OCI-LY7 (cell line): Measurements from ENCODE around the gene WNT11. TPM values are rescaled to one million over a fixed set of nuclear protein-coding genes. Genes with fewer than 3 reads are reported as not detected.

Experiments used
- BruUV-seq: library from RNA; stranded (reverse); fragments of 400-500 nt; replicated peaks from 2 replicates; lab custom pipeline; 2021; lab: Mats Ljungman, UMichigan
- CTCF ChIA-PET: fragments of 300-600 bp; sonication (Branson Sonifier 250); formaldehyde crosslinking; loops from one replicate; lab custom pipeline; 2022; ENCODE audit warnings: antibody characterized with exemption; ENCODE audit not compliant: unreplicated experiment; lab: Charles Lee
- POLR2A ChIA-PET: fragments of 300-600 bp; sonication (Branson Sonifier 250); formaldehyde crosslinking; loops from one replicate; lab custom pipeline; 2022; ENCODE audit warnings: antibody characterized with exemption; lab: Charles Lee
- DNase-seq: peaks from one replicate; pipeline ENCODE4 v3.0.0-alpha.2; 2015; ENCODE audit warnings: low spot score
- H2AFZ ChIP-seq: fragments of 200-600 bp; sonication (generic), shearing (Covaris generic); 2 replicates; pipeline ENCODE4 v1.6.1; 2014; ENCODE audit warnings: mild to moderate bottlenecking, antibody characterized with exemption, low read length, moderate library complexity
- H3K27ac ChIP-seq: fragments of 200-600 bp; sonication (generic); 2 replicates; pipeline ENCODE4 v1.5.1; 2014; ENCODE audit warnings: mixed run types, low read depth, mild to moderate bottlenecking, moderate library complexity, low read length, inconsistent platforms; ENCODE audit not compliant: poor library complexity, severe bottlenecking
- H3K36me3 ChIP-seq: fragments of 200-600 bp; sonication (generic); 2 replicates; pipeline ENCODE4 v1.6.1; 2014; ENCODE audit warnings: mild to moderate bottlenecking, antibody characterized with exemption, low read length, moderate library complexity, mixed read lengths; ENCODE audit not compliant: insufficient read depth
- H3K4me1 ChIP-seq: fragments of 200-600 bp; sonication (generic); 2 replicates; pipeline ENCODE4 v1.5.1; 2014; ENCODE audit warnings: mild to moderate bottlenecking, low read length; ENCODE audit not compliant: insufficient read depth, poor library complexity, severe bottlenecking
- H3K4me2 ChIP-seq: fragments of 200-600 bp; sonication (generic); 2 replicates; pipeline ENCODE4 v1.6.1; 2014; ENCODE audit warnings: mild to moderate bottlenecking, low read length
- H3K4me3 ChIP-seq: fragments of 200-600 bp; sonication (generic); 2 replicates; pipeline ENCODE4 v1.5.1; 2014; ENCODE audit warnings: mild to moderate bottlenecking, low read depth, low read length; ENCODE audit not compliant: poor library complexity, severe bottlenecking
- H3K79me2 ChIP-seq: fragments of 200-600 bp; sonication (generic); 2 replicates; pipeline ENCODE4 v1.6.1; 2016; ENCODE audit warnings: low read depth, mild to moderate bottlenecking, low read length, moderate library complexity, mixed read lengths; ENCODE audit not compliant: insufficient read depth
- H3K9me2 ChIP-seq: fragments of 200-600 bp; sonication (generic); 2 replicates; pipeline ENCODE4 v1.6.1; 2016; ENCODE audit warnings: mild to moderate bottlenecking, low read length, mixed read lengths; ENCODE audit not compliant: insufficient read depth
- H3K9me3 ChIP-seq: fragments of 200-600 bp; sonication (generic); 2 replicates; pipeline ENCODE4 v1.6.1; 2014; ENCODE audit warnings: mild to moderate bottlenecking, mixed run types, low read length, mixed read lengths
- H4K20me1 ChIP-seq: fragments of 200-600 bp; sonication (generic); 2 replicates; pipeline ENCODE4 v1.6.1; 2014; ENCODE audit warnings: mild to moderate bottlenecking, antibody characterized with exemption, low read length, moderate library complexity, mixed read lengths; ENCODE audit not compliant: insufficient read depth
- CTCF ChIP-seq: fragments of 200-600 bp; sonication (generic); conservative IDR thresholded peaks from 2 replicates; pipeline ENCODE4 v1.5.1; 2014; ENCODE audit warnings: mild to moderate bottlenecking, antibody characterized with exemption, low read length, moderate library complexity, mixed read lengths
- EZH2phosphoT487 ChIP-seq: fragments of 200-600 bp; sonication (generic); IDR thresholded peaks from 2 replicates; pipeline ENCODE4 v1.6.1; 2018; ENCODE audit warnings: low read depth, borderline replicate concordance, mild to moderate bottlenecking, mixed run types, antibody characterized with exemption, low read length, moderate library complexity, mixed read lengths
- intact Hi-C: fragments of 100-400 bp; cut with micrococcal nuclease; formaldehyde crosslinking; loops from one replicate; pipeline ENCODE4 v1.10.0; 2022; ENCODE audit not compliant: unreplicated experiment
- total RNA-seq, 2 experiments: library from RNA; depleted of rRNA in 1 of 2; stranded (reverse); fragments of >200 nt in 1 of 2; shearing (Covaris generic) in 1 of 2; gene quantifications; 2 replicates each; pipeline ENCODE4 v1.2.3, GENCODE V29; 2014 to 2022

The WNT11 gene
- total RNA-seq, 2 experiments from 2014 or later = not detected

GRCh38 chr11:76167590-76167989 is 38.7 kb downstream of the WNT11 start:
- H3K79me2 ChIP-seq = no peaks in the 10 kb centered on the region
- ChIA-PET CTCF (no interaction called here), POLR2A (no interaction called here)
- no peaks in the 10 kb centered on the region for H4K20me1 ChIP-seq
- H3K4me3 ChIP-seq = no peak overlapping the region
- H3K9me2 ChIP-seq = no peaks in the 10 kb centered on the region
- H3K36me3 ChIP-seq = no peaks in the 10 kb centered on the region
- no peak for TF ChIP-seq EZH2phosphoT487
- no peak for TF ChIP-seq CTCF
- H3K9me3 ChIP-seq = no peaks in the 10 kb centered on the region
- intact Hi-C loops = no loop called here
- no TSS peak for BruUV-seq
- H2AFZ ChIP-seq = no peak overlapping the region
- DNase-seq = no peak
- no peak overlapping the region for H3K27ac ChIP-seq
- H3K4me1 ChIP-seq = no peaks in the 10 kb centered on the region
- no peak overlapping the region for H3K4me2 ChIP-seq

GRCh38 chr11:76166314-76166713 is 40.0 kb downstream of the WNT11 start:
- Histone ChIP-seq H4K20me1 (no peaks in the 10 kb centered on the region), H3K4me3 (no peak overlapping the region), H3K4me1 (no peaks in the 10 kb centered on the region), H2AFZ (no peak overlapping the region), H3K9me3 (no peaks in the 10 kb centered on the region), H3K79me2 (no peaks in the 10 kb centered on the region), H3K27ac (no peak overlapping the region), H3K36me3 (no peaks in the 10 kb centered on the region), H3K9me2 (no peaks in the 10 kb centered on the region), H3K4me2 (no peak overlapping the region)
- POLR2A ChIA-PET = no interaction called here
- no peak for DNase-seq
- TF ChIP-seq CTCF (no peak), EZH2phosphoT487 (no peak)
- CTCF ChIA-PET = no interaction called here
- BruUV-seq = no TSS peak
- intact Hi-C loops = no loop called here

GRCh38 chr11:76164861-76165751 is 41.2 kb downstream of the WNT11 start:
- no peaks in the 10 kb centered on the region for H3K79me2 ChIP-seq
- no peaks in the 10 kb centered on the region for H4K20me1 ChIP-seq
- no peak overlapping the region for H3K4me3 ChIP-seq
- intact Hi-C loops = no loop called here
- TF ChIP-seq CTCF (no peak), EZH2phosphoT487 (no peak)
- POLR2A ChIA-PET = no interaction called here
- H3K9me2 ChIP-seq = no peaks in the 10 kb centered on the region
- H3K27ac ChIP-seq = no peak overlapping the region
- H3K9me3 ChIP-seq = no peaks in the 10 kb centered on the region
- no TSS peak for BruUV-seq
- no peak overlapping the region for H2AFZ ChIP-seq
- no peak for DNase-seq
- CTCF ChIA-PET = no interaction called here
- H3K36me3 ChIP-seq = no peaks in the 10 kb centered on the region
- no peak overlapping the region for H3K4me2 ChIP-seq
- no peaks in the 10 kb centered on the region for H3K4me1 ChIP-seq
